Inflammatory macrophage (primary cell): Measurements from ENCODE around the gene IQSEC3.
"Not testable (repeated sequence)": the region's sequence is repeated elsewhere in the genome, so short reads cannot be mapped to it uniquely, and the experiment has no call there.

Experiments
- DNase-seq, 2 donors: peaks; one replicate each; pipeline ENCODE4 v3.0.0-alpha.2; 2020 to 2022
- total RNA-seq, 18 experiments: gene quantifications; one replicate each; lab custom pipeline; 2026; ENCODE audit warnings: mixed read lengths in 6 of 18, inconsistent platforms in 2 of 18; lab: John Stamatoyannopoulos, UW

IQSEC3 gene
- total RNA-seq = 0 to 0.16 (median 0.05) reads per million in 18 experiments

DNA sequence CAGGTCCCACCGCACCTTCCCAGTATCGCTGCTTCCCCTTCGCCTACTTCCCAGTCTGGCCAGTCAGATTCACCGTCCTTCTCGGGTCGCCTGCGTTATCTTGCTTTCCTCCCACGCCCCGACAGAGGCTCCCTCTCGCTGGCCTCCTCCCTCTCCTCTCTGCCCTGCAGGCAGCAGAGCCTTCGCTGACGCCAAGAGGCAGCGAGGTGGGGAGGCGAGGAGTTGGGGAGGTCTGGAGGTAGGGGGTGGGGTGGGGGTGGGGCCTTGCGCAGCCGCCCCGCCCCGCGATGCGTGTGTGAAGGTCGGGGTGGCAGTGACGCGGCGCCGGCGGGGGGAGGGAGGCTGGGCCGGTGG is at the start of gene IQSEC3:
IQSEC3 (plus strand) TSS at position 340 of the 354 bp plus-strand sequence. CDS start 116 bp downstream, outside the sequence.
- DNase-seq = not testable (repeated sequence)

DNA sequence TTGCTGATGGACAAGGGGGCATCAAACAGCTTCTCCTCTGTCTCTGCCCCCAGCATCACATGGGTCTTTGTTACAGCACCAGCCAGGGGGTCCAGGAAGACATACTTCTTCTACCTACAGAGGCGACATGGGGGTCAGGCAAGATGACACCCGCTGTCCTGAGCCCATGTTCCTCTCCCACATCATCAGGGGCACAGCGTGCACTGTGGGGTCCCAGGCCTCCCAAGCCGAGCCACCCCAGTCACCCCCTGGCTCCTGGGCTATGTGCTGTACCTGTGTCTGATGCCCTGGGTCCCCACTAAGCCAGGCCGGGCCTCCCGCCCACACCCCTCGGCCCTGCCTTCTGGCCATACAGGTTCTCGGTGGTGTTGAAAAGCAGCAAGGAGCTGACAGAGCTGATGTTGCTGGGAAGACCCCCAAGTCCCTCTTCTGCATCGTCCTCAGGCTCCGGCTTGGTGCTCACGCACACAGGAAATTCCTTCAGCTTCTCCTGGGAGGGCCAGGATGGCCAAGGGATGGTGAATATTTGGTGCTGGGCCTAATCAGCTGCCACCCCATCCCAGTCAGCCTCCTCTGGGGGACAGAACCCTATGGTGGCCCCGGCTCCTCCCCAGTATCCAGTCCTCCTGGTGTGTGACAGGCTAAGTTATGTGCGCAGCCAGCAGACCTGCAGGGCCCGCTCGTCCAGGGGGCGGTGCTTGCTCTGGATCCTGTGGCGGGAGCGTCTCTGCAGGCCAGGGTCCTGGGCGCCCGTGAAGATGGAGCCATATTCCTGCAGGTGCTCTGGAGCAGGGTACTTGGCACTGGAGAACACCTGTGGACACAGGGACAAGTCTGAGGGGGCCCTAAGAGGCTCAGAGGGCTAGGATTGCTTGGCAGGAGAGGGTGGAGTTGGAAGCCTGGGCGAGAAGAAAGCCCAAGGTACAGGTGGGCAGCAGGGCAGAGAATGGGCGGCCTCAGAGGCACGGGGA is 48.9 kb upstream of the IQSEC3 start:
- DNase-seq = not testable (repeated sequence)

DNA sequence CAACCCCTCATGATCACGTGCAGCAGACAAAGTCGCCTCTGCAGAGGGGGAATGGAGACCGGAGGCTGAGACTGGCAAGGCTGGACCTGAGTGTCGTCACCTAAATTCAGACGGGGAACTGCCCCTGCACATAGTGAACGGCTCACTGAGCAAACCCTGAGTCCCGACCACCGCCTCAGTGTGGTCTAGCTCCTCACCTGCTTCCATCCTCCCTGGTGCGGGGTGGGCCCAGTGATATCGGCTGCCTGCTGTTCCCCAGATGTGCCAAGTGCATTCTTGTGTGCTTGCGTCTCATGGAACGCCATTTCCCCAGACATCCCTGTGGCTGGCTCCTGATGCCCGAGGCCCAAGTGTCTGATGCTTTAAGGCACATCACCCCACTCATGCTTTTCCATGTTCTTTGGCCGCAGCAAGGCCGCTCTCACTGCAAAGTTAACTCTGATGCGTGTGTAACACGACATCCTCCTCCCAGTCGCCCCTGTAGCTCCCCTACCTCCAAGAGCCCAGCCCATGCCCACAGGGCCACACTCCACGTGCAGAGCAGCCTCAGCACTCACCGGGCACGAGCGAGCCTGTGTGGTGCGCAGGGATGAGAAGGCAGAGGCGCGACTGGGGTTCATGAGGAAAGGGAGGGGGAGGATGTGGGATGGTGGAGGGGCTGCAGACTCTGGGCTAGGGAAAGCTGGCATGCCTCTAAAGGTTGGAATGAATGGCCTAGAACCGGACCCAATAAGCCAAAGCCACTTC is 47.6 kb upstream of the IQSEC3 start:
- DNase-seq = not testable (repeated sequence)

DNA sequence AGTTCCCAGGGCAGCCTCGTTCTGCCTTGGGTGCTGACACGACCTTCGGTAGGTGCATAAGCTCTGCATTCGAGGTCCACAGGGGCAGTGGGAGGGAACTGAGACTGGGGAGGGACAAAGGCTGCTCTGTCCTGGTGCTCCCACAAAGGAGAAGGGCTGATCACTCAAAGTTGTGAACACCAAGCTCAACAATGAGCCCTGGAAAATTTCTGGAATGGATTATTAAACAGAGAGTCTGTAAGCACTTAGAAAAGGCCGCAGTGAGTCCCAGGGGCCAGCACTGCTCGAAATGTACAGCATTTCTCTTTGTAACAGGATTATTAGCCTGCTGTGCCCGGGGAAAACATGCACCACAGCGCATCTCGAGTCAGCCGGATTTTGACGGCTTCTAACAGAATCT is 46.7 kb upstream of the IQSEC3 start:
- DNase-seq = not testable (repeated sequence)

DNA sequence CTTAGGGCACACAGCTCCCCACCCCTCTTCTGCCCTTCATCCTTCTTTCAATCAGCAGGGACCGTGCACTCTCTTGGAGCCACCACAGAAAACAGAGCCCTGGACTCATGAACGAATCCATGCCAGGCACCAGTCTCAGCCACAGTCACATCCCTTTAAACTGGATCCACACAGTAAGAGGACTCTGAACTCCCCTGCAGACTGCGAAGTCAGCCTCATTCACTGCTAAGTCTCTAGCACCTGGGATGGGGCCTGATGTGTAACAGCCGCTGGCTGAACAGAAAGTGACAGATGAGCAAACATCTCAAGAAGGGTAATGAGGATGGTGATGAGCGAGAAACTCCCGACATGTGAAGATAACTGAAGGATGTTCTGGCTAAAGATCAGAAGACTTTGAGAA is 45.8 kb upstream of the IQSEC3 start:
- DNase-seq = no peak

DNA sequence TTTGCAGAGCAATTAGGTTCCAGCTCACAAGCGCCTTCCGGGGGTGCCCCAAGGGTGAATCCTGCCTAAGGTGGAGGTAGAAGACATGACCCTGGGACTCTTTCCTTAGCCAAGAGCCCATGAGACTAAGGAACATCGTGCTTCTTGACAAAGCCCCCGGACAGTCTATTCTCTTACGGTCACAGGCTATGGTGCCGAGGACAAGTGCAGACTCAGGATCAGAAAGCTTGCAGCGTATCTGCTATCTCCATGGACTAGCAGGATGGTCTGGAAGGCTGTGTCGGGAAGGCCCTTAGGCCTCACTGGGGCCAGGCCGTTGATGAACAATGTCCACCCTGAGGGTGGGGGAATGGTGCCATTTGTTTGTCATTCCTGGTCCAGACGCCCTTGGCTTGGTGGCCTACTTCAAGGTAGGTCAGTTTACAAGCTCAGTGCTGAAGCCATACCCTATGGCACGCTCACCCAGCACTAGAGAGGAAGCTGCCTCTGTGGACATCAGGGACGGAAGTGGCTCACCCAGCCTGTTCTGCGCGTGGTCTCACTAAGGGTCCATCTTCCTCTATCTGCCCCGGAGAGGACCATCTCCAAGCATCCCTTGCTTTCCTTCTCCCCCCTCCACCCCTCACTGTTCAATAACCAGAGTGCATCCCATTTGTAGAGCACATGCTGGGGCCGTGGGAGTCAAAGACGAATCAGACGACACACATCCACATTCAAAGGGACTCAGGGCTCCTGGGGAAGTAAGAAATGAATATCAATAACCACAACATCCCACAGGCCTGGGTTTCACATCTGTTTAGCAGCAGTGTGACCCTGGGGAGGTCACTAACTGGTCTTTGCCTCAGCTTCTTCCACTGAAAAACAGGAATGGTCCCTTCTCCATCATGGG is 45.0 kb upstream of the IQSEC3 start:
- DNase-seq = peak; percentile 82 to 83

DNA sequence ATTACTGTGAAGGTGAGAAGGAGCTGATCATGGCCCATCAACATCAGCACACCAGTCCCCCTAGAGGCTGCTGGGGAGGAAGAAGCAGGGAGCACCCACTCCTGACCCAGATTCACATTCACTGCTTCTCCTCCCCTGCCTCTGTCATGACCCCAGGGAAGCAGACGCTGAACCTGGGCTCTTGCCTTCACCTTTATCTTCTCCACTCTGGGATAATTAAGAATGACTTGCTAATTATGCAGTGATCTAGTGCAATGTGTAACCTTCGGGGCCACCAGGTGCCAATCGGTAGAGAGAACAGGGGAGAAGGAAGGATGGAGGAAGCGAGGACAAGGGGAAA is 44.4 kb upstream of the IQSEC3 start:
- DNase-seq = no peak

DNA sequence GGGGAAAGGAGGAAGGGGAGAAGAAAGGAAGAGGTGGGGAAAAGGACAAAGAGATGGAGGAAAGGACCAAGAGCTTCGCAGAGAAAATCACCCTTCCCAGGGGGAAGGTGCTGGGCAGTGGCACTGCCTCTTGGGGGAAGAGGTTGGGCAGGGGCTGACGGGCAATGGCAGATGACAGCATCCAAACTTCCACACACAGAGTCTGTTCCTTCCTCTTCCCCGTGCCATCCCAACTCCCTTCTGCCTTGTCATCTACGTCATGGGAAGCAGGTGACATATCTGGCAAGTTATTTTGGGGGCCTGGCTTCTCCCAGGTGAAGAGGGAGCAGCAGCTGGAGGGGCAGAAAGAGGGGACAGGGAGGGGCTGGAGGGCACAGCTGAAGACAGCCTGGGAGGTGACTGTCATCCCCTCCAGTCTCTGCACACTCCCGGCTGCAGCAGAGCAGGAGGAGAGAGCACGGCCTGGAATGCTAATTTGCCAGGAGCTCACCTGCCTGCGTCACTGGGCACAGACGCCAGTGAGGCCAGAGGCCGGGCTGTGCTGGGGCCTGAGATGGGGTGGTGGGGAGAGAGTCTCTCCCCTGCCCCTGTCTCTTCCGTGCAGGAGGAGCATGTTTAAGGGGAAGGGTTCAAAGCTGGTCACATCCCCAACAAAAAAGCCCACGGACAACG is 43.9 kb upstream of the IQSEC3 start:
- DNase-seq = no peak

DNA sequence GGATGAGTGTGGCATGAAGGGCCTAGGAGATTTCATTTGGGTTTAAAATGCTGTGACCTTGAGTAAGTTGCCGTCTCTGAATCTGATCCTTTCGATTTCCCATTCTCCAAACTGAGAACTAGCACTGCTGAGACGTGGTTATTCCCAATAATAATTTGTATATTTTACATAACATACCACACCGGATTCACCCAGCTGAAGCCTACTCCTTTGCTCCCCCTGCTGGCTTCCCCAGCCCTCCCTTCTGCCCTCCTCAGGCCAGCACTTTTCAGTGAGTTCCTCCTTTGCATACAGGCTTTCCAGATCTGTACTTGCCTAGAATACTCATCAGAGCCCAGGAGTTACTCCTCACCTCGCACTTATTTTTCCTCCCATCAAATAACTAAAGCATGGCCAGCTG is 38.7 kb upstream of the IQSEC3 start:
- DNase-seq = not testable (repeated sequence)

DNA sequence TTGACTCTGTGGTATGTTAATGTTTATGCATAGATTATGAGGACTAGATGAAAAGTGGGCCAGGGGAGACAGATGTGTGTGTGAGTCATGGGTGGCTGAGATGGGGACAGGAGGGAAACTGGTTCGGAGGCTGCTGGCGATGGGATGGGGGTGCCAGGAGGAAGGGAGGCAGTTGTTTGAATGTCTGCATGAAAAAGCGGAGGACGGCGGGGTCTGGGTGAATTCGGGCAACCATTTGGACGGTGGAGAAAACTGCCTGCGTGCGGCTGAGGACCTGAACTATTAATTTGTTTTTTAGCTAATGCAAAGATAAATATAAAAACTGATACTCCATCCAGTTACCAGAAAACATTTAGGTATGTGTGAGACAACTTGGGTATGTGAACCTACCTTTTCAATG is 27.8 kb upstream of the IQSEC3 start:
- DNase-seq = not testable (repeated sequence)

DNA sequence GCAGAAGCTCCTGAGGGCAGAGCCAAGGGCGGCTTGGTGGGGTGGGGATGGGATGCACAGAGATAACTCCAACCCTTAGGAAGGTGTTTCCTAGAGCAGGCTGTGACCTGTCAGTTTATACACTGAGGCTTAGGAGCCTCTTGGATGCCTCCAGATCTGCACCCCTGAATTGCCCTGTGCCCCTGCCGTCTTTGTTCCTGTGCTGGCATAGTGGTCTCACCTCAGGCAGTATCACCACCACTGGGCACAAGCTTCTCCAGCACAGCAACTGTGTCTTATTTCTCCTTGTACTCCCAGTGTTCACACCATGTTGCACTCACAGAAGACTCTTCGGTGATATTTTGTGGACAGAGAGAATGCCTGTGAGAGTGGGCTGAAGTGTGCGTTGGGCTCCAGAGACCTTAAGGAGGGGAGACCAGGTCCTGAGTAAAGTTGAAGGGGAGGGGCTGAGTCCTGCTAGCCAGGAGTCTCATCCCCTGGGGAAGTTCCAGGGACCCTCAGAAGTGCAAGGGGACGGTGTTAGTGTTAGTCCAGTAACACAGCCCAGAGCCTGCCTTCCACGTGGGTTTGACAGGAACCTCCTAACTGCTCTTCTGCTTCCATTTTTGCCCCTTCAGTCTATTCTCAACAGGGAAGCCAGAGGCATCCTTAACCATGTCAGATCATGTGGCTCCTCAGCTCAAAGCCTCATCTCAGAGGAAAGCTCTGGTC is 26.9 kb upstream of the IQSEC3 start:
- not testable (repeated sequence) for DNase-seq

DNA sequence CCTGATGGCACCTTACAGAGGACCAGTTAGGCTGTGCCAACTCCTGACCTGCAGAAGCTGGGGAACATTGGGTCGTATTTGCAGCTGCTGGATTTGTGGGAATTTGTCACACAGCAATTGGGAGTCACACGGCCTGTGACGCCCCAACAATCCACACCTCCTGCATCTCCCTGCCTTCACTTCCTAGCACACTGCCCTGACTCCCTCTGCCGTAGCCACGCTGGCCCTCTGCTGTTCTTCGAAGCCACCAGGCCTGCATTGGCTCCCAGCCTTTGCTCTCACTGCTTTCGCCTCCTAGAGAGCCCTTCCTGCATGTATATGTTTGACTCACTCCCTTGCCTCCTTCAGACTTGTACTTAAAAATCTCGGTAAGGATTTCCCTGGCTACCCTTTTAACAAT is 22.2 kb upstream of the IQSEC3 start:
- DNase-seq = not testable (repeated sequence)

DNA sequence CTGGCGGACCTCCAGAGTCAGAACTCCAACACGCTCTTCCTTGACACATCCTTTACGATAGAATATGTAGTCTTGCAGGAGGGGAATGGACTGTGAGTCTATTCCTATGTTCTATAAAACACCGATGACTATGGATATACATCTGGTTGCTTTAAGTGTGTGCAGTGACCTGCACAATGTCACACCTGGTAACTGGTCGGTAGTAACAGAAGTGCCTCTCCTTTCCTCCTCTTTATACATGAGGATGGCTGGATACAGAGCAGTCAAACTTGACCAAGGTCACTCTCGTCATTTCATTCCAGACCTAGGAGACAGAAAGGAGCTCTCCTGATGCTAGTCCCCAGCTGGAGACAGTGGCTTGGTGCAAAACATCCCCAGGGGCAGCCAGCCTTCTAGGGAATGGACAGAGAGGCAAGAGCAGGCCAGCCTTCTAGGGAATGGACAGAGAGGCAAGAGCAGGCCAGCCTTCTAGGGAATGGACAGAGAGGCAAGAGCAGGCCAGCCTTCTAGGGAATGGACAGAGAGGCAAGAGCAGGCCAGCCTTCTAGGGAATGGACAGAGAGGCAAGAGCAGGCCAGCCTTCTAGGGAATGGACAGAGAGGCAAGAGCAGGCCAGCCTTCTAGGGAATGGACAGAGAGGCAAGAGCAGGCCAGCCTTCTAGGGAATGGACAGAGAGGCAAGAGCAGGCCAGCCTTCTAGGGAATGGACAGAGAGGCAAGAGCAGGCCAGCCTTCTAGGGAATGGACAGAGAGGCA is 21.2 kb upstream of the IQSEC3 start:
- not testable (repeated sequence) for DNase-seq

DNA sequence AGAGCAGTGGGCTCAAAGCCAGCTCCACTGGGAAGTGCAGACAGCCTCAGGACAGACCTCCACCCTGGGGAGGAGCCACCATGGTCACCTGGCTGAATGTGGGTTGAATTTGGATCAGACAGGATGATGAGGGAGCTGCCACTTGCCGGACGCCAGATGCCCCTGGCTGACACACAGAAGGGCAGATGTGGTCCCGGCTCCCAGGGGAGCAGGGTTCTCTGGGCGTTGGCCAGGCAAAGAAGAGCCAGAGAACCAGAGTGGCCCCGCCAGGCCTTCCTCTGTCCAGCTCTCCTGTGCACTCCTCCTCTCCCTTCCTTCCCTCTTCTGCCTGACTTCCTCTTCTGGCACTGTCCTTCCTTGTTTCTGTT is 20.6 kb upstream of the IQSEC3 start:
- DNase-seq = peak in 1 of 2 donors; percentile 19

DNA sequence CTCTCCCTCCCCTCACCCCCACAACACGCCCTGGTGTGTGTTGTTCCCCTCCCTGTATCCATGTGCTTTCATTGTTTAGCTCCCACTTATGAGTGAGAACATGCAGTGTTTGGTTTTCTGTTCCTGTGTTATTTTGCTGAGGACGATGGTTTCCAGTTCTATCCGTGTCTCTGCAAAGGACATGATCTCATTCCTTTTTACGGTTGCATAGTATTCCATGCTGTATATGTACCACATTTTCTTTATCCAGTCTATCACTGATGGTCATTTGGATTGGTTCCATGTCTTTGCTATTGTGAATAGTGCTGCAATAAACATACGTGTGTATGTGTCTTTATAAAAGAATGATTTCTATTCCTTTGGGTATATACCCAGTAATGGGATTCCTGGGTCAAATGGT is 20.0 kb upstream of the IQSEC3 start:
- not testable (repeated sequence) for DNase-seq

DNA sequence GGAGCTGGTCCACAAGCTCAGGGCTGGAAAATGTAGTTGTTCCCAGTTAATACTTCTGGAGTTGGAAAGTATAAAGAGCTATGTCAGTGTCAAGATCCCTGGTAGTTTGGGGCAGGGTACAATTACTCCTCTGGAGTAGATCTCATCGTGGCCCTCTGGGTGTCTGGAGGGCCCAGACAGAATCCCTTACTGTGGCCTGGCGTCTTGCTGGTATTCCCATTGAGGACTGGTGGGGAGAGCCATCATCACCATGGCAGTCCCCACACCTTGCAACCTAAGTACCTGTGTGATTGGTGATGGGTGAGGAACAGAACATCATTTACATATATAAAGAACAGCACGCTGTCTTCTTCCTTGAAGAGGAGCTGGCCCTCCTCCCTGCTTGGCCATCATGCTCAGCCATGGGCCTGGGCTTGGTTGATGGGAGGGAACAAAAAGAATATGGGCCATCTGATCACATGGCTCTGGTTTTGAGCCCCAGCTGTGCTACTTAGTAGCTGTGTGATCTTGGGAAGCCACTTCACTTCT is 18.8 kb upstream of the IQSEC3 start:
- DNase-seq = not testable (repeated sequence)

DNA sequence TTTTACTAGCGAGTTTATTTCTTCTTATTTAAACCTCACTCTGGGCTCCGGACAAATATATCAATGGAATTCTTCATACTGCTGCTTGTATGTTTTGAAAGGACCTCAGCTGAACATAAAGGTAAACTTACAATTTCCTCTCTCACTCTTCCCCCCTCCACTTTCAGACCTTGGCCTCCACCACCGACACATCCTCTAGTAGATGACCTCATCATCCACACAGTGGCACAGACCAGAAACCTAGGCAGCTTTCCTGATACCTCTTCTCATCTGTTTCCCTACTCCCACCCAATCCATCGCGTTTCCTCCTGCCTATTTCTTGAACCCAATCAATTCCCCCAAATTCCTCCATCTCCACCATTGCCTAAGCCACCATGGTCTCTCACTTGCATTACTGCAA is 17.4 kb upstream of the IQSEC3 start:
- DNase-seq = not testable (repeated sequence)

DNA sequence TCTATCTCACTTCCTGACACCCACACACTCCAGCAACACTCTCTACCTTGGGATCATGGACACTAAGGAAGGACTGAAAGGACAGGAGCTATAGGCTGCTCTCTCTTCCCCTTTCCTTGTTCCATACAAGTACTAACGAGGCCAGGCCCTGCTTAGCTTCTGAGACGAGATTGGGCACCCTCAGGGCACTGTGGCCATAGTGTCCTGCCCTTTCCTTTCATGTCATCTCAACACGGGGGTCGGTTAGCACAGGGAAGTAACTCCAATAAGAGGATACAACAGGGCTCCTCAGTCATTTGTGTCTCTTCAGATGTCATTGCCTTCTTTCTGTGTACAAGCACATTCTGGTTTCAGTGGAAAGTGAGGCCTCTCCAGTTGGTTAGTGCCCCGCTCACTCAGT is 15.5 kb upstream of the IQSEC3 start:
- DNase-seq = not testable (repeated sequence)

DNA sequence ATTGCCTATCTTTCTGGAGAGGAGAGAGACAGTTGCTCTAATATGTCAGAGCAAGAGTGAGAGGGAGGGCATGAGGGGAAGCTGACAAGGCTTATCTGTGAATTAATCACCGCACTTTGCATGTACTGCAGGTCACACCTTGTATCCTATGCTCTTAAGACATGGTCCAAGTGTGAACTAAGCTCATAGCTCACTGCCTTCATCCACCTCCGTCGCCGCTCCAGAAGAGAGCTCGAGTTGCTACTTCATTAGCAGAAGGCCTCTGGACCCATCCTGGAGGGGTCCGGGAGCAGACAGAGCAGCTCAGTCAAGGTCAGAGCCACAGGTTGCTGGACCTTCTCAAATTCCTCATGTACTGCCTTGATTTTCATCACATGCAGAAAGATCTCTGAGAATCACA is 14.6 kb upstream of the IQSEC3 start:
- not testable (repeated sequence) for DNase-seq
